GM12892 (cell line): Measurements from ENCODE around the gene SNCA.

Source experiments
- POLR2A ChIP-seq: IDR thresholded peaks from 2 replicates; pipeline ENCODE4 v1.6.1; 2011; ENCODE audit warnings: low read depth, low read length, control low read depth
- POLR2AphosphoS5 ChIP-seq: IDR thresholded peaks from 2 replicates; pipeline ENCODE4 v1.6.1; 2011; ENCODE audit warnings: low read depth, low read length, control low read depth
- TAF1 ChIP-seq: IDR thresholded peaks from 2 replicates; pipeline ENCODE4 v1.6.1; 2011; ENCODE audit warnings: low read depth, mild to moderate bottlenecking, control low read depth, low read length, borderline replicate concordance

DNA sequence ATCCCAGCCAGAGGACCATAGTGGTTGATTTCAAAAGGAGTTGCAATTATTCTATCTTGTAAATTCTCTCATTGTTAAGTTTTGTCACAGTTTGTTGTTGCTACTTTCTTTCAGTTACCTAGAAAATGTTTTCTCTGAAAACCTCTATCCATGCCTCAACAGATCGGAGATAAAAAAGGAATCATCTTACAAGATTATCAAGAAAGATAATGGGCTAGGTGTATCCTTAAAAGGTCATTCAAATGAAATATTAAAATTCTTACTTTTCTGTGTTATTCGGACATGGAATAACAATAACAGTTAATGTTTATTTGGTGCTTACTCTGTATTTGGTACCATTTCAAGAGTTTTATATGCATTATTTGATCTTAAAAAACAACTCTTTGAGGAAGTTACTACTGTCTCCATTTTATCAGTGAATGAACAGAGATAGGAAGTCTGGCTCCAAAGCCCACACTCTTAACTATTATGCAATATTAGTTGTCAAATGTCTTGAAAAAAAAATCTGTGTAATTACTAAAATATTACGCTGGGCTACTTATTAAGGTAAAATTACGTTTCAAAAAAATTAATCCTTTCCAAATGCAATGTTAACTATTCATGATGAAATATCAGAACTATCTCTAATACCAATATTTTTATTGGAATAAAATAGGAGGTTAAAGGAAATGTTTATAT, 97.5 kb downstream of the SNCA start:
- no peak for TF ChIP-seq POLR2AphosphoS5
- no peak for TF ChIP-seq POLR2A
- no peak for TF ChIP-seq TAF1
